Upper lobe of right lung (tissue), 1 donor: ENCODE data around the gene SNTN. TPM values are rescaled to one million over a fixed set of nuclear protein-coding genes. Genes with fewer than 3 reads are reported as not detected.

ENCODE experiments used
- ATAC-seq: fragments of 200-7000 bp; cut with Tn5 transposase; one replicate; pipeline ENCODE4 v1.9.1; 2020; ENCODE audit warnings: mild to moderate bottlenecking, moderate library complexity
- DNase-seq: peaks from one replicate; pipeline ENCODE4 v3.0.0-alpha.2; 2020
- H3K27ac ChIP-seq: fragments of 200-600 bp; one replicate; pipeline ENCODE4 v1.8.0; 2022
- H3K27me3 ChIP-seq: fragments of 200-600 bp; one replicate; pipeline ENCODE4 v1.8.0; 2022; ENCODE audit warnings: mild to moderate bottlenecking
- H3K36me3 ChIP-seq: fragments of 200-600 bp; one replicate; pipeline ENCODE4 v1.8.0; 2022
- H3K4me1 ChIP-seq: fragments of 200-600 bp; one replicate; pipeline ENCODE4 v1.8.0; 2022
- H3K4me3 ChIP-seq: fragments of 200-600 bp; one replicate; pipeline ENCODE4 v1.8.0; 2022; ENCODE audit warnings: mild to moderate bottlenecking
- H3K9me3 ChIP-seq: fragments of 200-600 bp; one replicate; pipeline ENCODE4 v1.8.0; 2022
- CTCF ChIP-seq: fragments of 200-600 bp; IDR thresholded peaks from one replicate; pipeline ENCODE4 v1.8.0; 2022; ENCODE audit warnings: antibody characterized with exemption
- intact Hi-C: fragments of 100-400 bp; cut with DNase I; formaldehyde crosslinking; loops from one replicate; pipeline ENCODE4 v1.11.0; 2022
- total RNA-seq: library from RNA; stranded (reverse); fragmentation: NEBNext Ultra II Directional; extraction: Animal tissue kit (Norgen Biotek cat#: 25700); gene quantifications from one replicate; pipeline ENCODE4 v1.2.1, GENCODE V29; 2021
- donor health status: DM: no; HTN: yes; CAD: no; lungs with severe emphysema.

The SNTN gene
- total RNA-seq, 1 donor from 2014 or later: not detected

- no peak for DNase-seq
- Histone ChIP-seq H3K4me1 (no peaks in the 10 kb centered on the region), H3K4me3 (no peak overlapping the region)
Observed at GRCh38 chr3:63693351-63693750, 40.9 kb downstream of the SNTN start.

GRCh38 chr3:63705092-63705645, 52.7 kb downstream of the SNTN start:
- H3K4me3 ChIP-seq: no peak overlapping the region
- intact Hi-C loops: no loop called here
- H3K4me1 ChIP-seq: no peaks in the 10 kb centered on the region
- no peaks in the 10 kb centered on the region for H3K27me3 ChIP-seq
- H3K9me3 ChIP-seq: no peaks in the 10 kb centered on the region
- H3K36me3 ChIP-seq: no peaks in the 10 kb centered on the region
- ATAC-seq (no peak), DNase-seq (no peak)
- no peak for TF ChIP-seq CTCF
- no peak overlapping the region for H3K27ac ChIP-seq

More at GRCh38 chr3:63693351-63693750, 40.9 kb downstream of the SNTN start:
- H3K36me3 ChIP-seq: no peaks in the 10 kb centered on the region
- H3K27me3 ChIP-seq: no peaks in the 10 kb centered on the region
- intact Hi-C loops: no loop called here
- no peak overlapping the region for H3K27ac ChIP-seq
- TF ChIP-seq CTCF: no peak
- no peaks in the 10 kb centered on the region for H3K9me3 ChIP-seq
- ATAC-seq: no peak

- Histone ChIP-seq H3K4me1 (no peaks in the 10 kb centered on the region), H3K27ac (no peak overlapping the region), H3K9me3 (no peaks in the 10 kb centered on the region), H3K36me3 (no peaks in the 10 kb centered on the region), H3K27me3 (no peaks in the 10 kb centered on the region), H3K4me3 (no peak overlapping the region)
- DNase-seq: no peak
- intact Hi-C loops: no loop called here
- TF ChIP-seq CTCF: no peak
- ATAC-seq: no peak
Observed at GRCh38 chr3:63706321-63707085, 54.0 kb downstream of the SNTN start.

GRCh38 chr3:63707731-63708130, 55.3 kb downstream of the SNTN start:
- no peaks in the 10 kb centered on the region for H3K9me3 ChIP-seq
- no peak for TF ChIP-seq CTCF
- ATAC-seq (no peak), DNase-seq (no peak)
- H3K27ac ChIP-seq: no peak overlapping the region
- H3K36me3 ChIP-seq: no peaks in the 10 kb centered on the region
- H3K4me1 ChIP-seq: no peaks in the 10 kb centered on the region
- H3K4me3 ChIP-seq: no peak overlapping the region
- H3K27me3 ChIP-seq: no peaks in the 10 kb centered on the region
- intact Hi-C loops: no loop called here

GRCh38 chr3:63709576-63709975, 57.1 kb downstream of the SNTN start:
- ATAC-seq: no peak
- intact Hi-C loops: no loop called here
- DNase-seq: no peak
- Histone ChIP-seq H3K4me3 (no peak overlapping the region), H3K9me3 (no peaks in the 10 kb centered on the region), H3K36me3 (no peaks in the 10 kb centered on the region), H3K4me1 (no peaks in the 10 kb centered on the region), H3K27ac (no peak overlapping the region), H3K27me3 (no peaks in the 10 kb centered on the region)
- no peak for TF ChIP-seq CTCF

Other genes with a start within 250 kb of the SNTN start
- not detected for gene C3orf49, start 166.6 kb downstream of the SNTN start, total RNA-seq
- 46.9 TPM for gene THOC7, start 211.1 kb downstream of the SNTN start, total RNA-seq
- 35.5 TPM for gene ATXN7, start 211.2 kb downstream of the SNTN start, total RNA-seq